Panc1 (cell line): ENCODE measurements around the gene NOSTRIN.

Experiments used
- CTCF ChIP-seq: fragments of 450-650 bp; IDR thresholded peaks from 2 replicates; pipeline ENCODE4 v1.5.1; 2017; ENCODE audit warnings: mild to moderate bottlenecking
- POLR2AphosphoS5 ChIP-seq: IDR thresholded peaks from 2 replicates; pipeline ENCODE4 v1.6.1; 2012; ENCODE audit warnings: mild to moderate bottlenecking, low read depth, low read length, moderate library complexity
- REST ChIP-seq, 2 experiments: IDR thresholded peaks; 2 replicates each; pipeline ENCODE4 v1.6.1; 2011 to 2012; ENCODE audit warnings: low read depth in 2 of 2, control low read depth in 1 of 2, low read length in 1 of 2, mild to moderate bottlenecking in 1 of 2, moderate library complexity in 1 of 2; ENCODE audit not compliant: insufficient read depth in 1 of 2
- SIN3A ChIP-seq: IDR thresholded peaks from 2 replicates; pipeline ENCODE4 v1.6.1; 2012; ENCODE audit warnings: low read depth, mild to moderate bottlenecking, low read length, moderate library complexity, borderline replicate concordance; ENCODE audit not compliant: insufficient read depth
- TCF7L2 ChIP-seq: IDR thresholded peaks from 2 replicates; pipeline ENCODE4 v1.6.1; 2011; ENCODE audit warnings: mild to moderate bottlenecking, low read depth, low read length, inconsistent platforms

- TF ChIP-seq CTCF (no peak), TCF7L2 (no peak), REST (IDR thresholded peaks at IDR 0.05; ENCODE audit: insufficient read depth in 1 of 2, low read depth in 2 of 2, low read length in 1 of 2) (no peak), SIN3A (no peak), POLR2AphosphoS5 (no peak)
Observed at GRCh38 chr2:168819829-168820489, 17.5 kb downstream of the NOSTRIN start.
